Activated CD8-positive, alpha-beta T cell treated with anti-CD3 and anti-CD28 coated beads for 36 hours (primary cell): ENCODE data around the gene ANP32D. TPM values are rescaled to one million over a fixed set of nuclear protein-coding genes. Genes with fewer than 3 reads are reported as not detected.
"Not testable (repeated sequence)": the region's sequence is repeated elsewhere in the genome, so short reads cannot be mapped to it uniquely, and the experiment has no call there.

Experiments
- ATAC-seq: fragments of 200-7000 bp; cut with Tn5 transposase; one replicate; pipeline ENCODE4 v1.10.0; 2021; ENCODE audit warnings: mild to moderate bottlenecking, moderate library complexity
- CTCF ChIA-PET: fragments of 350-600 bp; sonication (Branson Sonifier 250); formaldehyde crosslinking; loops from one replicate; lab custom pipeline; 2021; ENCODE audit warnings: antibody characterized with exemption; lab: Charles Lee
- POLR2A ChIA-PET: fragments of 350-600 bp; sonication (Branson Sonifier 250); formaldehyde crosslinking; loops from one replicate; lab custom pipeline; 2021; ENCODE audit warnings: antibody characterized with exemption; lab: Charles Lee
- DNase-seq: peaks from one replicate; pipeline ENCODE4 v3.0.0-alpha.2; 2020
- H3K27ac Mint-ChIP-seq: one replicate; pipeline ENCODE4 v1.8.0; 2021; ENCODE audit warnings: mild to moderate bottlenecking, mixed read lengths
- H3K27me3 Mint-ChIP-seq: one replicate; pipeline ENCODE4 v1.8.0; 2021; ENCODE audit warnings: mixed read lengths
- H3K36me3 Mint-ChIP-seq: one replicate; pipeline ENCODE4 v1.8.0; 2021; ENCODE audit warnings: low read depth, mixed read lengths
- H3K4me1 Mint-ChIP-seq: one replicate; pipeline ENCODE4 v1.8.0; 2021; ENCODE audit warnings: low read depth, mixed read lengths
- H3K4me3 Mint-ChIP-seq: one replicate; pipeline ENCODE4 v1.8.0; 2021; ENCODE audit warnings: mild to moderate bottlenecking, moderate library complexity, mixed read lengths
- H3K9me3 Mint-ChIP-seq: one replicate; pipeline ENCODE4 v1.8.0; 2021; ENCODE audit warnings: mixed read lengths
- CTCF ChIP-seq: fragments of 200-600 bp; IDR thresholded peaks from one replicate; pipeline ENCODE4 v1.8.0; 2022; ENCODE audit warnings: antibody characterized with exemption, mild to moderate bottlenecking
- intact Hi-C: fragments of 100-400 bp; cut with micrococcal nuclease; formaldehyde crosslinking; loops from one replicate; pipeline ENCODE4 v1.10.0; 2022
- total RNA-seq, 2 experiments: library from RNA; stranded (reverse); gene quantifications; one replicate each; pipeline ENCODE4 v1.2.3, GENCODE V29; 2021

ANP32D gene
- total RNA-seq, 2 experiments from 2014 or later: not detected

- Mint-ChIP-seq H3K9me3 (peaks cover 4% of the 10 kb centered on the region), H3K27me3 (peaks cover 7% of the 10 kb centered on the region), H3K27ac (no peak within 1 kb of the TSS), H3K4me3 (no peak within 1 kb of the TSS), H3K36me3 (no peaks in the 10 kb centered on the region), H3K4me1 (no peaks in the 10 kb centered on the region)
- ChIA-PET CTCF (no interaction called here), POLR2A (no interaction called here)
- intact Hi-C loops: no loop called here
- no peak for TF ChIP-seq CTCF
- ATAC-seq (no peak), DNase-seq (no peak)
Observed at GRCh38 chr12:48482198-48482597, 9.8 kb downstream of the ANP32D start, which contains the start of gene C12orf54. C12orf54 (plus strand) TSS chr12:48482498; CDS start chr12:48483297, 799 bp downstream.

GRCh38 chr12:48482930-48483329 is 10.6 kb downstream of the ANP32D start:
- no peak overlapping the region for H3K27ac Mint-ChIP-seq
- no peaks in the 10 kb centered on the region for H3K4me1 Mint-ChIP-seq
- peaks cover 4% of the 10 kb centered on the region for H3K9me3 Mint-ChIP-seq
- no peaks in the 10 kb centered on the region for H3K36me3 Mint-ChIP-seq
- DNase-seq (no peak), ATAC-seq (no peak)
- intact Hi-C loops: no loop called here
- no peak overlapping the region for H3K4me3 Mint-ChIP-seq
- CTCF ChIA-PET: no interaction called here
- POLR2A ChIA-PET: no interaction called here
- peaks cover 7% of the 10 kb centered on the region for H3K27me3 Mint-ChIP-seq
- TF ChIP-seq CTCF: no peak

- no peaks in the 10 kb centered on the region for H3K9me3 Mint-ChIP-seq
- no peak for TF ChIP-seq CTCF
- DNase-seq (no peak), ATAC-seq (no peak)
- no peak overlapping the region for H3K4me3 Mint-ChIP-seq
- peaks cover 7% of the 10 kb centered on the region for H3K27me3 Mint-ChIP-seq
- H3K36me3 Mint-ChIP-seq: no peaks in the 10 kb centered on the region
- ChIA-PET POLR2A (no interaction called here), CTCF (no interaction called here)
- H3K4me1 Mint-ChIP-seq: peaks cover 6% of the 10 kb centered on the region
- intact Hi-C loops: no loop called here
- no peak overlapping the region for H3K27ac Mint-ChIP-seq
Observed at GRCh38 chr12:48486261-48486660, 13.9 kb downstream of the ANP32D start.

GRCh38 chr12:48486679-48487078 is 14.3 kb downstream of the ANP32D start:
- H3K27me3 Mint-ChIP-seq: peaks cover 7% of the 10 kb centered on the region
- ChIA-PET CTCF (no interaction called here), POLR2A (no interaction called here)
- ATAC-seq (no peak), DNase-seq (no peak)
- no peak overlapping the region for H3K27ac Mint-ChIP-seq
- intact Hi-C loops: no loop called here
- H3K36me3 Mint-ChIP-seq: no peaks in the 10 kb centered on the region
- H3K4me3 Mint-ChIP-seq: no peak overlapping the region
- no peaks in the 10 kb centered on the region for H3K9me3 Mint-ChIP-seq
- H3K4me1 Mint-ChIP-seq: peaks cover 6% of the 10 kb centered on the region
- no peak for TF ChIP-seq CTCF

- TF ChIP-seq CTCF: no peak
- H3K9me3 Mint-ChIP-seq: no peaks in the 10 kb centered on the region
- peaks cover 4% of the 10 kb centered on the region for H3K27me3 Mint-ChIP-seq
- no peak overlapping the region for H3K27ac Mint-ChIP-seq
- H3K4me3 Mint-ChIP-seq: no peak overlapping the region
- peaks cover 6% of the 10 kb centered on the region for H3K4me1 Mint-ChIP-seq
- intact Hi-C loops: no loop called here
- DNase-seq (no peak), ATAC-seq (peak; percentile 92)
- no peaks in the 10 kb centered on the region for H3K36me3 Mint-ChIP-seq
- CTCF ChIA-PET: no interaction called here
- POLR2A ChIA-PET: no interaction called here
Observed at GRCh38 chr12:48489012-48489411, 16.7 kb downstream of the ANP32D start.

GRCh38 chr12:48489456-48489855 is 17.1 kb downstream of the ANP32D start:
- H3K9me3 Mint-ChIP-seq, H3K4me1 Mint-ChIP-seq, intact Hi-C loops, H3K27ac Mint-ChIP-seq, H3K4me3 Mint-ChIP-seq, H3K27me3 Mint-ChIP-seq, ATAC-seq, DNase-seq, H3K36me3 Mint-ChIP-seq, POLR2A ChIA-PET, CTCF ChIA-PET: not testable (repeated sequence)

- ATAC-seq, CTCF ChIA-PET, H3K27ac Mint-ChIP-seq: not testable (repeated sequence)
Observed at GRCh38 chr12:48500281-48500680, 27.9 kb downstream of the ANP32D start.

GRCh38 chr12:48506836-48507235 is 34.5 kb downstream of the ANP32D start:
- H3K27ac Mint-ChIP-seq, intact Hi-C loops, H3K9me3 Mint-ChIP-seq, DNase-seq, ATAC-seq, POLR2A ChIA-PET, H3K27me3 Mint-ChIP-seq, H3K4me1 Mint-ChIP-seq, H3K36me3 Mint-ChIP-seq, H3K4me3 Mint-ChIP-seq: not testable (repeated sequence)
- CTCF ChIA-PET: interaction anchor here (1.1 kb wide), 1 partner anchor 111 kb away, joined by 5 read pairs; no protein-coding TSS in a partner anchor

More at GRCh38 chr12:48500281-48500680, 27.9 kb downstream of the ANP32D start:
- POLR2A ChIA-PET, H3K4me3 Mint-ChIP-seq, DNase-seq, intact Hi-C loops, H3K9me3 Mint-ChIP-seq, H3K27me3 Mint-ChIP-seq, H3K4me1 Mint-ChIP-seq, H3K36me3 Mint-ChIP-seq: not testable (repeated sequence)
